PC-3 (cell line): ENCODE results near the gene GRIP1. TPM values are rescaled to one million over a fixed set of nuclear protein-coding genes. Genes with fewer than 3 reads are reported as not detected.

Experiments used
- ATAC-seq: fragments of 200-7000 bp; cut with Tn5 transposase; 2 replicates; pipeline ENCODE4 v1.9.1; 2020; ENCODE audit warnings: mild to moderate bottlenecking, moderate library complexity
- BruUV-seq: library from RNA; stranded (reverse); fragments of 400-500 nt; replicated peaks from 2 replicates; lab custom pipeline; 2021; lab: Mats Ljungman, UMichigan
- CTCF ChIA-PET: fragments of 300-600 bp; sonication (Branson Sonifier 250); formaldehyde crosslinking; loops from one replicate; lab custom pipeline; 2022; ENCODE audit warnings: antibody characterized with exemption; lab: Charles Lee
- POLR2A ChIA-PET: fragments of 300-600 bp; sonication (Branson Sonifier 250); formaldehyde crosslinking; loops from one replicate; lab custom pipeline; 2022; ENCODE audit warnings: antibody characterized with exemption; ENCODE audit not compliant: unreplicated experiment; lab: Charles Lee
- DNase-seq: peaks from one replicate; pipeline ENCODE4 v3.0.0-alpha.2; 2015
- H2AFZ ChIP-seq: fragments of 300-600 bp; sonication (generic); 2 replicates; pipeline ENCODE4 v1.6.0; 2016; ENCODE audit warnings: antibody characterized with exemption, low read length
- H3F3A ChIP-seq: fragments of 300-600 bp; sonication (generic); one replicate; pipeline ENCODE4 v1.6.0; 2017; ENCODE audit warnings: antibody characterized with exemption, low read length, control low read depth, mild to moderate bottlenecking; ENCODE audit not compliant: unreplicated experiment
- H3K27ac ChIP-seq: fragments of 300-600 bp; sonication (generic); 2 replicates; pipeline ENCODE4 v1.5.1; 2016; ENCODE audit warnings: mild to moderate bottlenecking, low read length
- H3K27me3 ChIP-seq: fragments of 300-600 bp; sonication (generic); 2 replicates; pipeline ENCODE4 v1.6.1; 2016; ENCODE audit warnings: low read length, mixed read lengths
- H3K36me3 ChIP-seq: fragments of 300-600 bp; sonication (generic); 2 replicates; pipeline ENCODE4 v1.6.1; 2016; ENCODE audit warnings: low read depth, mixed run types, low read length, mixed read lengths
- H3K4me1 ChIP-seq: fragments of 300-600 bp; sonication (generic); 2 replicates; pipeline ENCODE4 v1.5.1; 2016; ENCODE audit warnings: low read length; ENCODE audit not compliant: insufficient read depth
- H3K4me2 ChIP-seq: fragments of 300-600 bp; sonication (generic); 2 replicates; pipeline ENCODE4 v1.6.0; 2016; ENCODE audit warnings: low read length
- H3K4me3 ChIP-seq: fragments of 300-600 bp; sonication (generic); 2 replicates; pipeline ENCODE4 v1.5.1; 2016; ENCODE audit warnings: mild to moderate bottlenecking, low read length, mixed read lengths
- H3K79me2 ChIP-seq: fragments of 300-600 bp; sonication (generic); 2 replicates; pipeline ENCODE4 v1.6.1; 2017; ENCODE audit warnings: low read length, mixed read lengths
- H3K9ac ChIP-seq: fragments of 300-600 bp; sonication (generic); 2 replicates; pipeline ENCODE4 v1.6.0; 2016; ENCODE audit warnings: mild to moderate bottlenecking, low read length
- H3K9me2 ChIP-seq: fragments of 300-600 bp; sonication (generic); replicated peaks from 2 replicates; pipeline ENCODE4 v1.6.1; 2016; ENCODE audit warnings: mixed run types, low read length, mixed read lengths
- H3K9me3 ChIP-seq: fragments of 300-600 bp; sonication (generic); 2 replicates; pipeline ENCODE4 v1.6.1; 2016; ENCODE audit warnings: low read length, mixed read lengths
- H4K20me1 ChIP-seq: fragments of 300-600 bp; sonication (generic); 2 replicates; pipeline ENCODE4 v1.6.1; 2016; ENCODE audit warnings: low read length, mixed read lengths
- CTCF ChIP-seq: fragments of 300-600 bp; sonication (generic); conservative IDR thresholded peaks from 2 replicates; pipeline ENCODE4 v1.5.1; 2017; ENCODE audit warnings: antibody characterized with exemption, low read depth, mild to moderate bottlenecking, low read length
- EZH2 ChIP-seq: fragments of 300-600 bp; sonication (generic); IDR thresholded peaks from one replicate; pipeline ENCODE4 v1.6.1; 2017; ENCODE audit warnings: antibody characterized with exemption, mild to moderate bottlenecking, low read length; ENCODE audit not compliant: unreplicated experiment
- EZH2phosphoT487 ChIP-seq: fragments of 300-600 bp; sonication (generic); IDR thresholded peaks from 2 replicates; pipeline ENCODE4 v1.6.1; 2018; ENCODE audit warnings: mild to moderate bottlenecking, antibody characterized with exemption, low read length, borderline replicate concordance
- intact Hi-C: fragments of 100-400 bp; cut with micrococcal nuclease; formaldehyde crosslinking; loops from 2 replicates; pipeline ENCODE4 v1.9.0; 2023
- total RNA-seq: library from RNA; depleted of rRNA; stranded (reverse); fragments of >200 nt; gene quantifications from 2 replicates; pipeline ENCODE4 v1.2.3, GENCODE V29; 2014

The GRIP1 gene
- total RNA-seq, 1 experiment from 2014 or later: 2.0 TPM

DNA sequence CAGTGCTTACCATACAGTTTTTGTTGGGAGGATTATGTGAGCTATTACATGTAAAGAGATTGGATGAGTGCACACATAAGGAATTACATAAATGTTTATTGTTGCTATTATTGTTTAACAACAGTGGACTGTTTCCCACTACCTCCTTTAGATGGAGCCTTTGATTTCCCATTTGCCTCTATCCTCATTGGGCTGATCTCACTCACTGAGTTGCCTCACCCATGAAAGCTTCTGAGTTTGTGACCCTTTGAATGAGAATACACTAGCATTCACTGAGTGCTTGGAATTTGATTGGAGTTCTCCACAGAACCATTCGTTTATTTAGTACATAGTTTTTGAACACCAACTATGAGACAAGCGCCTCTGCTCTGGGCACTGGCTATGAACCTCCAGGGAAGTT is 255.6 kb downstream of the GRIP1 start:
- Histone ChIP-seq H3K4me2 (no peak overlapping the region), H3K4me3 (no peak overlapping the region), H3K36me3 (no peaks in the 10 kb centered on the region), H3K79me2 (no peaks in the 10 kb centered on the region), H3K9ac (no peak overlapping the region), H4K20me1 (no peaks in the 10 kb centered on the region), H3K27ac (no peak overlapping the region), H3K27me3 (no peaks in the 10 kb centered on the region), H3K4me1 (no peaks in the 10 kb centered on the region), H2AFZ (no peak overlapping the region), H3K9me2 (no peaks in the 10 kb centered on the region), H3K9me3 (no peaks in the 10 kb centered on the region), H3F3A (no peaks in the 10 kb centered on the region)
- ChIA-PET CTCF (no interaction called here), POLR2A (no interaction called here)
- ATAC-seq (no peak), DNase-seq (no peak)
- intact Hi-C loops: loop anchor here (10.0 kb wide), 1 partner anchor 272 kb away; no protein-coding TSS in a partner anchor
- TF ChIP-seq EZH2phosphoT487 (no peak), CTCF (no peak), EZH2 (no peak)
- BruUV-seq: no TSS peak

GRCh38 chr12:66418908-66419307 is 260.0 kb downstream of the GRIP1 start:
- Histone ChIP-seq H3F3A (no peaks in the 10 kb centered on the region), H3K9me2 (no peaks in the 10 kb centered on the region), H3K4me1 (no peaks in the 10 kb centered on the region), H4K20me1 (no peaks in the 10 kb centered on the region), H3K27ac (no peak overlapping the region), H2AFZ (no peak overlapping the region), H3K36me3 (no peaks in the 10 kb centered on the region), H3K79me2 (no peaks in the 10 kb centered on the region), H3K4me2 (no peak overlapping the region), H3K27me3 (no peaks in the 10 kb centered on the region), H3K9me3 (no peaks in the 10 kb centered on the region), H3K4me3 (no peak overlapping the region), H3K9ac (no peak overlapping the region)
- intact Hi-C loops: no loop called here
- DNase-seq: no peak
- no TSS peak for BruUV-seq
- ChIA-PET CTCF (no interaction called here), POLR2A (no interaction called here)
- ATAC-seq: no peak
- no peak for TF ChIP-seq EZH2phosphoT487
- TF ChIP-seq CTCF: no peak
- TF ChIP-seq EZH2: no peak

DNA sequence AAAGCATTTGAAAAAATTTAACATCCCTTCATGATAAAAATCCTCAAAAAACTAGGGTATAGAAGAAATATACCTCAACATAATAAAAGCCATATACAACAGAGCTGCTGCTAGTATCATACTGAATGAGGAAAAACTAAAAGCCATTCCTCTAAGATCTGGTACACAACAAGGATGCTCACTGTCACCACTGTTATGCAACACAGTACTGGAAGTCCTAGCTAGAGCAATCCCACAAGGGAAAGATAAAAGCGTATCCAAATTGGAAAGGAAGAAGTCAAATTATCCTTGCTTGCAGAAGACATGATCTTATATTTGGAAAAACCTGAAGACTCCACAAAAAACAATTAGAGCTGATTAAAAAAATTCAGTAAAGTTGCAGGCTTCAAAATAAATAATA is 261.7 kb downstream of the GRIP1 start:
- intact Hi-C loops: no loop called here
- CTCF ChIA-PET: no interaction called here
- no peaks in the 10 kb centered on the region for H3F3A ChIP-seq
- H3K27ac ChIP-seq: no peak overlapping the region
- no peak overlapping the region for H3K9ac ChIP-seq
- no peaks in the 10 kb centered on the region for H3K36me3 ChIP-seq
- H3K4me2 ChIP-seq: no peak overlapping the region
- H2AFZ ChIP-seq: no peak overlapping the region
- no peaks in the 10 kb centered on the region for H3K9me2 ChIP-seq
- H3K79me2 ChIP-seq: no peaks in the 10 kb centered on the region
- H3K4me1 ChIP-seq: no peaks in the 10 kb centered on the region
- no peaks in the 10 kb centered on the region for H3K27me3 ChIP-seq
- POLR2A ChIA-PET: no interaction called here
- DNase-seq (no peak), ATAC-seq (no peak)
- no TSS peak for BruUV-seq
- TF ChIP-seq EZH2phosphoT487 (no peak), CTCF (no peak), EZH2 (no peak)
- H4K20me1 ChIP-seq: no peaks in the 10 kb centered on the region
- no peak overlapping the region for H3K4me3 ChIP-seq
- H3K9me3 ChIP-seq: no peaks in the 10 kb centered on the region
